HEK293 (cell line): ENCODE data around the gene MARVELD1.

Source experiments
- ZNF174 ChIP-seq: fragments of 450-650 bp; formaldehyde crosslinking; IDR thresholded peaks from 2 replicates; pipeline ENCODE4 v1.5.0; 2017; ENCODE audit warnings: missing biosample characterization, mild to moderate bottlenecking, missing genetic modification characterization
- TF ChIP-seq, protein P1 (sequence below): fragments of 450-650 bp; formaldehyde crosslinking; IDR thresholded peaks from 2 replicates; pipeline ENCODE4 v1.5.1; 2017; ENCODE audit warnings: missing biosample characterization, missing genetic modification characterization
- TF ChIP-seq, protein P2 (sequence below): fragments of 450-650 bp; formaldehyde crosslinking; IDR thresholded peaks from 2 replicates; pipeline ENCODE4 v1.5.1; 2016; ENCODE audit warnings: missing biosample characterization, missing genetic modification characterization

DNA sequence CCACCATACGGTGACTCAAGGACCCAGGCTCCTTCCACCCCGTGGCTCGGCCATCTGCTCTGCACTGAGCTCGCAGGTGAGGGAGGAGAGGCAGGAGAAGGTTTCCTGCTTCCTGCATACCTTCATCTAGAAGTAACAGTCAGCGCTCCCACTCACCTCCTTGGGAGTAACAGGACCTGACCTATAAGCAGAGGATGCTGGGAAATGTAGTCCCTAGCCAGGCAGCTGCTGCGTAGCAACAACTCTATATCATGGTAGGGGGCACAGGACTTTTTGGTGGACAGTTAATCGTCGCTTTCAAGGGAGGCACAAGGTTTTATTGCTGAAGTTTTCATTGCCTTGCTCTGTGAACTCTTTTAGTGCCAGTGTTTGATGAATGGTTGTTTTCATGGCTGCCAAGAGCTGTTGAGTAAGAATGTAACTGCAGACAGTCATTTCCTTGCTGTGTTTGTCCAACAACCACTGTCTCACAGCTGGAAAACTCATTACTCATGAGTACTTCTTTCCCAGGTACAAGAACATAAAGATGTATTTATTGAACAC lies 13.2 kb downstream of the MARVELD1 start:
- TF ChIP-seq, protein P1, sequence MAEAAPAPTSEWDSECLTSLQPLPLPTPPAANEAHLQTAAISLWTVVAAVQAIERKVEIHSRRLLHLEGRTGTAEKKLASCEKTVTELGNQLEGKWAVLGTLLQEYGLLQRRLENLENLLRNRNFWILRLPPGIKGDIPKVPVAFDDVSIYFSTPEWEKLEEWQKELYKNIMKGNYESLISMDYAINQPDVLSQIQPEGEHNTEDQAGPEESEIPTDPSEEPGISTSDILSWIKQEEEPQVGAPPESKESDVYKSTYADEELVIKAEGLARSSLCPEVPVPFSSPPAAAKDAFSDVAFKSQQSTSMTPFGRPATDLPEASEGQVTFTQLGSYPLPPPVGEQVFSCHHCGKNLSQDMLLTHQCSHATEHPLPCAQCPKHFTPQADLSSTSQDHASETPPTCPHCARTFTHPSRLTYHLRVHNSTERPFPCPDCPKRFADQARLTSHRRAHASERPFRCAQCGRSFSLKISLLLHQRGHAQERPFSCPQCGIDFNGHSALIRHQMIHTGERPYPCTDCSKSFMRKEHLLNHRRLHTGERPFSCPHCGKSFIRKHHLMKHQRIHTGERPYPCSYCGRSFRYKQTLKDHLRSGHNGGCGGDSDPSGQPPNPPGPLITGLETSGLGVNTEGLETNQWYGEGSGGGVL (tag by site-specific recombination), result no peak
- TF ChIP-seq, protein P2, sequence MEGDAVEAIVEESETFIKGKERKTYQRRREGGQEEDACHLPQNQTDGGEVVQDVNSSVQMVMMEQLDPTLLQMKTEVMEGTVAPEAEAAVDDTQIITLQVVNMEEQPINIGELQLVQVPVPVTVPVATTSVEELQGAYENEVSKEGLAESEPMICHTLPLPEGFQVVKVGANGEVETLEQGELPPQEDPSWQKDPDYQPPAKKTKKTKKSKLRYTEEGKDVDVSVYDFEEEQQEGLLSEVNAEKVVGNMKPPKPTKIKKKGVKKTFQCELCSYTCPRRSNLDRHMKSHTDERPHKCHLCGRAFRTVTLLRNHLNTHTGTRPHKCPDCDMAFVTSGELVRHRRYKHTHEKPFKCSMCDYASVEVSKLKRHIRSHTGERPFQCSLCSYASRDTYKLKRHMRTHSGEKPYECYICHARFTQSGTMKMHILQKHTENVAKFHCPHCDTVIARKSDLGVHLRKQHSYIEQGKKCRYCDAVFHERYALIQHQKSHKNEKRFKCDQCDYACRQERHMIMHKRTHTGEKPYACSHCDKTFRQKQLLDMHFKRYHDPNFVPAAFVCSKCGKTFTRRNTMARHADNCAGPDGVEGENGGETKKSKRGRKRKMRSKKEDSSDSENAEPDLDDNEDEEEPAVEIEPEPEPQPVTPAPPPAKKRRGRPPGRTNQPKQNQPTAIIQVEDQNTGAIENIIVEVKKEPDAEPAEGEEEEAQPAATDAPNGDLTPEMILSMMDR, result no peak
- TF ChIP-seq ZNF174 (tag by site-specific recombination), result no peak
